Activated T-helper 1 cell treated with anti-CD3 and anti-CD28 coated beads, Interleukin-2, amount 50 U/mL, for 16 hours (primary cell): Measurements from ENCODE around the gene PSMD8.
"Not testable (repeated sequence)": the region's sequence is repeated elsewhere in the genome, so short reads cannot be mapped to it uniquely, and the experiment has no call there.

Source experiments
- DNase-seq, 2 donors: peaks; one replicate each; pipeline ENCODE4 v3.0.0-alpha.2; 2020; ENCODE audit warnings: low read depth in 1 of 2, low spot score in 1 of 2

The PSMD8 gene

DNA sequence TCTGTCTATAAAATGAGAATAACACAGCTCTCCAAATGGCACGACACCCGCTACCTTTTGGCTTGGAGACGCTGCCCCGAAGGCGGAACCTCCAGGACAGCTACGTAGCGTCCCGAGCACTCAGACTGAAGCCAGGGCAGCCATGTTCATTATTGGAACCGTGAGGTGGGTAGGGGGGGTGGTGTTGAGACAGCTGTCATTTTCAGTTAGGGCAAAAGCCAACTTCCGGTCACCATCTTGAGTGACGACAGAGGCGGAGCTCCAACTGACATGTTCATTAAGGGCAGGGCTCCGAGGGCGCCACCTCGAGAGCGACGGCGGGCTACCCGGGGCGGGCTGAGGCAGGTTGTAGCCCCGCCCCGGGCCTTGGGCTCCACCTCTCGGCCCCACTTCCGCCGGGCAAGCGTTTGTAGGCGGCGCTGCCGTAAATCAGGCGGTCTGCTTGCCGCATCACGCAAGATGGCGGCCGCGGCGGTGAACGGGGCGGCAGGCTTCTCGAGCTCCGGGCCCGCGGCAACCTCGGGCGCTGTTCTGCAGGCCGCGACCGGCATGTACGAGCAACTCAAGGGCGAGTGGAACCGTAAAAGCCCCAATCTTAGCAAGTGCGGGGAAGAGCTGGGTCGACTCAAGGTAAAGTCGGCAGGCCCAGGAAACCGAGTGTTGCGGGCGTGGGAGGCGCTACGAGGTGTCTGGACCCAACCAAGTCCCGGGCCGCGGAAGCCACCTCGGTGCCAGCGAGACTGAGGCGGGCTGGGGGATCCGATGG, at the start of gene PSMD8:
PSMD8 (plus strand) TSS at position 240 of the 766 bp plus-strand sequence; CDS start at position 271, 31 bp downstream.
- DNase-seq, result peak; percentile 93 to 98

DNA sequence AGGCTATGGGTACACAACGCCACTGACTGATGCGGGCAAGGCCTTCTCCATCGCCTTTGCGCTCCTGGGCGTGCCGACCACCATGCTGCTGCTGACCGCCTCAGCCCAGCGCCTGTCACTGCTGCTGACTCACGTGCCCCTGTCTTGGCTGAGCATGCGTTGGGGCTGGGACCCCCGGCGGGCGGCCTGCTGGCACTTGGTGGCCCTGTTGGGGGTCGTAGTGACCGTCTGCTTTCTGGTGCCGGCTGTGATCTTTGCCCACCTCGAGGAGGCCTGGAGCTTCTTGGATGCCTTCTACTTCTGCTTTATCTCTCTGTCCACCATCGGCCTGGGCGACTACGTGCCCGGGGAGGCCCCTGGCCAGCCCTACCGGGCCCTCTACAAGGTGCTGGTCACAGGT, 47.8 kb upstream of the PSMD8 start:
- DNase-seq, result no peak

- no peak for DNase-seq
Observed at GRCh38 chr19:38329651-38330050, 44.7 kb upstream of the PSMD8 start.

- no peak for DNase-seq
Observed at GRCh38 chr19:38331728-38332127, 42.6 kb upstream of the PSMD8 start.

DNA sequence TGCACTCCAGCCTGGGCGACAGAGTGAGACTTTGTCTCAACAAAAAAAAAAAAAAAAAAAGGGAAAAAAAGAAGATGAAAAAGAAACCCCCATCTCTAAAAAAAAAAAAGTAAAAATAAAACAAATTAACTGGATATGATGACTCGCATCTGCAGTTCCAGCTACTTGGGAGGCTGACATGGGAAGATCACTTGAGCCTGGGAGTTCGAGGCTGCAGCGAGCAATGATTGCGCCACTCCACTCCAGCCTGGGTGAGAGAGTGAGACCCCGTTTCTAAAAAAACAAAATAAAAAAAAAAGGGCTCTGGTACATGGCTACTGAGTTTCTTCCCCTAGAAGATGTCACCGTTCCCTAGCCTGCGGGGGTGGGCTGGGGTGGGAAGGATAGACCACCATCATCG, 41.1 kb upstream of the PSMD8 start:
- no peak for DNase-seq

GRCh38 chr19:38335949-38336637, 38.3 kb upstream of the PSMD8 start:
- DNase-seq, result peak; percentile 86 to 88

DNA sequence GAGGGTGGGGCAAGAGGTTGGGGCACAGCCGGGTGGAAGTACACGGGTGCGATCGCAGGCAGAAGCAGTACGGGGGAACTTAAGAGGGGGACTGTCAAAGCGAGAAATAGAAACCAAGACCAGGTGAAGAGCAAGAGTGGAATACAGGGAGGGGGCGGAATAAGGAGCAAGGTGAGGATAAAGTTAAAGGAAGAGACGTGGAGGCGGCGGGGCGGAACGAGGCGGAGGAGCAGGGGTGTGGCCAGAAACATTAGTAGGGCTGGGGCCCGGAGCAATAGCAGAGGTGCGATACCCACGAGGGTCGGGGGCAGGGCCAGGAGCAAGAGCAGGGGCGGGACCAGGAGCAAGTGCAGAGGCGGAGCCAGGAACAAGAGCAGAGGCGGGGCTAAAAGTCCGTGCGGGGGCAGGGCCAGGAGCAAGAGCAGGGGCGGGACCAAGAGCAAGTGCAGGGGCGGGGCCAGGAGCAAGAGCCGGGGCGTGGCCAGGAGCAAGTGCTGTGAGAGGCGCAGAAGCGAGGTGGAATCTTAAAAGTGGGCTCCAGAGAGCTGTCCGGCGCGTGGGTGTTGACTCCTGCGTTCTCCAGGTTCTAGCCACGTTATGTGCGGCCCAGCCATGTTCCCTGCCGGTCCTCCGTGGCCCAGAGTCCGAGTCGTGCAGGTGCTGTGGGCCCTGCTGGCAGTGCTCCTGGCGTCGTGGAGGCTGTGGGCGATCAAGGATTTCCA, 37.6 kb upstream of the PSMD8 start:
- DNase-seq, result peak; percentile 86 to 89

- DNase-seq, result no peak
Observed at GRCh38 chr19:38337360-38337653, 37.1 kb upstream of the PSMD8 start.

- DNase-seq, result not testable (repeated sequence)
Observed at GRCh38 chr19:38339011-38339410, 35.4 kb upstream of the PSMD8 start.

GRCh38 chr19:38340927-38341326, 33.4 kb upstream of the PSMD8 start:
- no peak for DNase-seq

DNA sequence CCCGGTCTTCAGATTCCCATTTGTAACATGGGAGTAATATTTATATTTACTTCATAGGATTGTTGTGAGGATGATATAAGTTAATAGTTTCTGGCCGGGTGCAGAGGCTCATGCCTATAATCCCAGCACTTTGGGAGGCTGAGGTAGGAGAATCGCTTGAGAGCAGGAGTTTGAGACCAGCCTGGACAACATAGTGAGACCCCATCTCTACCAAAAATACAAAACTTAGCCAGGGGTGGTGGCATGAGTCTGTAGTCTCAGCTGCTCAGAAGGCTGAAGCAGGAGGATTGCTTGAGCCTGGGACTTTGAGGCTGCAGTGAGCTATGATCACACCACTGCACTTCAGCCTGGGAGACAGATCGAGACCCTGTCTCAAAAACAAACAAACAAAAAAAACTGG, 27.5 kb upstream of the PSMD8 start:
- no peak for DNase-seq

DNA sequence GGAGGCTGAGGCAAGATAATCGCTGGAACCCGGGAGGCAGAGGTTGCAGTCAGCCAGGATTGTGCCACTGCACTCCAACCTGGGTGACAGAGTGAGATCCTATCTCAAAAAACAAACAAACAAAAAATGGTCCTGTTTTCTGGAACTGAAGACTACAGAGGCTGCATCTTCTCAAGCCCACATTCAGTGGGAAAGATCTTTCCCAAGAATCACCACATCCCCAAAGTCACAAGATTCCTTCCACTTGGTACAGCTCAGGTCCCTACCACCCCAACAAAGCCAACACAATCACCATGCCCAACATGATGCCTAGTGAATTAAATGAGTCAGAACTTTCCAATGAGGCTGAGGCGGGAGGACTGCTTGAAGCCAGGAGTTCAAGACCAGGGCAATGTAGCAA, 23.5 kb upstream of the PSMD8 start:
- no peak for DNase-seq

GRCh38 chr19:38351865-38352395, 22.4 kb upstream of the PSMD8 start:
- no peak for DNase-seq

GRCh38 chr19:38352611-38353010, 21.8 kb upstream of the PSMD8 start:
- no peak for DNase-seq

DNA sequence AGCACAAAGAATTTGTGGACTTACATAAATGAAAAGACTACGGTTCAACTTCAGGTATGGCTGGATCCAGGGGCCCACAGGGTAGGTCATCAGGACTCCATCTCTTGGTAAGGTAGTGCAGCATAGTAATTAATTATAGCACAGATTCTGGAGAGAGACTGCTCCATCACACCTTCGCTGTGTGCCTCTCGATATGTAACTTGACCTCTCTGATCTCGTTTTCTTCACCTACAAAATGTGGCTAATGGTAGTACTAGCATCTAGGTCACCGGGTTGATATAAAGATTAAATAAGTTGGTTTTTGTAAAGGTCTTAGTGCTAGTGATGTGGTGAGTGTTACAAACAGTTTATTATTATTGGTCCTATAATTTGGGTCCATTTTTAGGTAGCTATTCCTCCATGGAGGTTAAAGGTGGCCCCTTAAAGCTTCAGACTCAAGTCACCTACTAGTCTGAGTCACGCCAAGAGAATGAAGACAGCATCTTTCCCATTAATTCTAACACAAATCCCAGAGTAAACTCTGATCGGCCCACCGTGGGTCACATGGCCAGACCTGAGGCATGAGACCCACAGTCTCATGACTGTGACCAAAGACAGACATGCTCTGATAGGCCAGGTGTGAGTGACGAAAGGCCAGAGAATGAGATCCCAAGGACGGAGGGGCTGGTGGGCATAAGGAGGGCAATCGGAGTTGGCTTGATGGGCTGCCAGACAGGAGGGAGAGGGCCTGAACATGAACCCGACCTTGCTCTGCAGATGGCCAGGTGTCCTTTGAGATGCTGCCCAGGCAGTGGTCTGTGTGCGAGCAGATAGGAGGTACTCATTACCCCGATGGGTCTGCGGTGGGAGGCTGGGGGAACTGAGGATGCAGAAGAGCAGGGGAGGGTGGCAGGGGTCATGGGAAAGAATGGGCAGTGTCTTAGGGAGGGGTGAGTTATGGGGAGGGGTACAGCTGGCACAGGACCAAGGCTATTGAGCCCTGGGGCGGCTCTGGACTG, 18.3 kb upstream of the PSMD8 start:
- no peak for DNase-seq

DNA sequence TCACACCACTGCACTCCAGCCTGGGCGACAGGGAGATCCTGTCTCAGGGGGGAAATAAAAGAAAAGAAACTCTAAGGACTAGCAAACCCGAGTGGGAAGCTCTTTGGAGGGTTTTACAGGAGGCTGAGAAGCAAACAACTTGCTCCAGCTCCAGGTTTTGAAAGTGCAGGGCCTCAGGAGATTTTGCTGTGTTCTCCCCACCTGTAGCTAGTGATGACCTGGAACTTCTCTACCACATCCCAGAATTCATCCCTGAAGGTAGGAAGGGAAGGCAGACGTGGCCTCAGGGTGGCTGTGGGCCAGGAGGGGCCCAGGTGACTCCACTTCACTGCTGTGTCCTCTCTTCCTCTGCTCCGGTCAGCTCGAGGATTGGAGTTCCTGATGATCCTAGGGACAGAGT, 16.3 kb upstream of the PSMD8 start:
- DNase-seq, result no peak

- no peak for DNase-seq
Observed at GRCh38 chr19:38359242-38360021, 14.9 kb upstream of the PSMD8 start.

DNA sequence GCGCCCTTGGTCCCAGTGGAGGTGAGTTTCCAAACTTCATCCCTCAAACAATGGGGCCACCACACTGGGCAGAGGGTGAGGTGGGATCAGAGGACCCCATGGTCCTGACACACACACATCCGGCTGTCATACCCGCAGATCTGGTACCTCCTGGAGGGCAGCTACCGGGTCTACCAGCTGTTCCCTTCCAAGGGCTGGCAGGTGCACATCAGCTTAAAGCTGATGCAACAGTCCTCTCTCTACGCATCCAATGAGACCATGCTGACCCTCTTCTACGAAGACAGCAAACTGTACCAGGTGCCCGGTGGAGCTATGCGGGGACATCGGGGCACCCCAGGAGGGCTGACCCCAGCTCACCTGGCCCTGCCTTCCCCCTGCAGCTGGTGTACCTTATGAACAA, 14.0 kb upstream of the PSMD8 start:
- DNase-seq, result no peak

DNA sequence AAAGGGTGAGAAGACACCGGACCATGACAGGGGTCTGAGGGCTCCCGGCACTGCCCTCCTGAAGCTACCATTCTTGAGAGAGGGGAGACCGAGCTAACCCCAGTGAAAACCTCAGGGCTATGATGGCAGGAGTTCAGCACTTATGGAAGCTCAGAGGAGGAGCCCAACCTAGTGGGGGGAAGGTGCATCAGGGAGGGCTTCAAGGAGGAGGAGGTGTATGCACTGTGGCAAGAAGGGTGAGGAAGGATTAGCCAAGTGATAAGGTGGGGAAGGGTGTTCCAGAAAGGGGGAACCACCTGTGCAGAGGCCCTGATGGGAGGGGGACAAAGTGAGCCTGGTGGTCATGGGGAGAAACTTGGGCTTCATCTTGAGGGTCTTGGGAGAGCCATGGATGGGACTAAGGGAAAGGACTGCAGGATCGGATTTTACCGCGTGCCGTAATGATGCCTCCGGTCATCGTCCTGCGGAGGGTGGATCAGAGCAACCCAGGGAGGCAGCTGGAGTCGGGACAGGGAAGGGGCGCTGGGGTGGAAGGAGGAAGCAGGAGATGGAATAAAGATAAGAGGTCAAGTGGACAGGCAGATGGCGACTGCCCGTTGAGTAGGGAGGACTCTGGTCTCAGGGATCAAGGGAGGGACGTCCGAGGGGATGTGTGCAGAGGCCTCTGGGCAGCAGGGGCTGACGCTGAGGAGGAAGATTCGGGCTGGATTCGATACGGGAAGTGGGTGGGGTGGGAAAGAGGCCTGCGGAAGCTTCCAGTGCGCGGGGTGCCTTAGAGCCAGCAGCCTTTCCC, 13.3 kb upstream of the PSMD8 start:
- DNase-seq, result no peak
